IPS DF 6.9 (cell line): ENCODE data around the gene TTLL11.

Experiments
- DNase-seq: peaks from one replicate; pipeline ENCODE4 v3.0.0-alpha.2; 2013; ENCODE audit warnings: low read depth, low spot score
- H3K27ac ChIP-seq: one replicate; pipeline ENCODE4 v1.5.1; 2013; ENCODE audit warnings: low read length, control low read depth
- H3K27me3 ChIP-seq: 2 replicates; pipeline ENCODE4 v1.6.1; 2013; ENCODE audit warnings: mild to moderate bottlenecking, low read length; ENCODE audit not compliant: control insufficient read depth, insufficient read depth
- H3K36me3 ChIP-seq: 2 replicates; pipeline ENCODE4 v1.6.1; 2013; ENCODE audit warnings: low read length; ENCODE audit not compliant: control insufficient read depth, insufficient read depth
- H3K4me1 ChIP-seq: 2 replicates; pipeline ENCODE4 v1.6.1; 2013; ENCODE audit warnings: low read length; ENCODE audit not compliant: control insufficient read depth, insufficient read depth
- H3K4me3 ChIP-seq: 2 replicates; pipeline ENCODE4 v1.5.1; 2013; ENCODE audit warnings: mild to moderate bottlenecking, low read length
- H3K9me3 ChIP-seq: 2 replicates; pipeline ENCODE4 v1.6.1; 2013; ENCODE audit warnings: low read length, inconsistent platforms; ENCODE audit not compliant: control insufficient read depth, insufficient read depth
- WGBS: extraction: QIAGEN DNeasy Blood & Tissue Kit; methylation state at CpG from one replicate; pipeline ENCODE4 v1.1.7; 2013; ENCODE audit warnings: mixed read lengths, missing lambda C conversion rate; ENCODE audit not compliant: insufficient read length, insufficient coverage; 5-methylcytosine and 5-hydroxymethylcytosine counted together

TTLL11 gene

DNA sequence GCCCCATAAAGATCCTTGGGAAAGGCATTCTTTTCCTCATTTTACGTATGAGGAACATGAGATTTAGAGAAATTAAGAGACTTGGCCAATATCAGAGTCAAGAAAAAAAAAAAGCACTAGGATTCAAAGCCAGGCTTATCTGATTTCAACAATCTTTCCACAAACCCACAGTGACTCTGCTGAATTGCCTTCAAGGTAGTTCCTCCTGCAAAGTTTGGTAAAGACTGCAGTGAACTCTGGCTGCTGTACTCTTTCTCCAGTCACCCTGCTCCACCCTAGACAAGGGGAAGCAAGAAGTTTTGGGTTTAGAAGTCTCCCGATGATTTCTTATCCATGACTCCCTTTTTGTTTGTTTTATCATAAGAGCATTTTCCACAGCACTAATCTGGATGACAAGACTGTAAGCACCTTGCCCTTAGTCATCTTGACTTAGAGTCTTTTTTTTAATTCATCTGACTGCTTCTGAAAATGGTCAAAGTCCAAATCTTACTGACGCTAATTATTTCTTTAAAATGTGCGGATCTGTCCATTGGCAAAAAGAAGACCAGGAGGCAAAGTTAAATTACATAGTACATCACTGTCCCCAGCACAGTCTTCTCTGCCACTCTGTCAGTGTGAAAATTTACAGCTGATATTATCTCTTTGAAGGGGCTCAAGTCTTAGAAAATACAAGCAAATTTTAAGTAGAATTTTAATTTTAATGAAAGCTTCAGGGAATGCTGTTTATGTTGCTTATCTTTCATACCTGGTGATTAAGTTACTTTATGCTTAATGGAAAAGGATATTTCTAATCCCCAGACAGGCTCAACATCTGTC is 180.1 kb downstream of the TTLL11 start:
- DNase-seq: no peak
- no peak overlapping the region for H3K27ac ChIP-seq
- no peaks in the 10 kb centered on the region for H3K4me1 ChIP-seq
- H3K4me3 ChIP-seq: no peak overlapping the region
- H3K9me3 ChIP-seq: no peaks in the 10 kb centered on the region
- H3K27me3 ChIP-seq: no peaks in the 10 kb centered on the region
- H3K36me3 ChIP-seq: no peaks in the 10 kb centered on the region
- no CpG with 5 or more reads among the region's 4 CpGs for WGBS

DNA sequence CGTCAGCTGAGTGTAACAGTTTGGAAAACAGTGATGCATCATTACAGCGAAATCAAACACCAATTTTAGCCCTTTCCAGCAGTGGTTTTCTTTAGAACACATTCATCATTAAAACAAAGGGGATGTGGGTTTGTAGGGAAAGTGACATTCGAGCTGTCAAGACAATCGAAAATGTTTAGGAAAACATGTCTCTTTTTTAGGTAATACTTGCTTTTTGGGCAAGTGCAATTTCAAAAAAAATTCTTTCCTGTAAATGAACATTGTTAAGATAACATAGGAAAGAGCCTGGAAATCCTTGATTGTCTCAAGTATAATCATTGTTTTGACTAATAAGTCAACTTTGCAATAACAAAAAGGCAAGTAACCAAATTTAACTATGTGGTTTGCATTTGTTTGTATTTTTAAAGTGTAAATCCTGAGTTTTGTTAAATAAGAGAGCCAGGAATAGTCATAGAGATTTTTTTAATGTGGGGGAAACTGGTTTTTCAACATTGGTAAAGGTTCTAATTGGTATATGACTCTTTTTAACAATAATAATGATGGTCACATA is 182.5 kb downstream of the TTLL11 start:
- H3K9me3 ChIP-seq: no peaks in the 10 kb centered on the region
- H3K36me3 ChIP-seq: no peaks in the 10 kb centered on the region
- H3K4me1 ChIP-seq: no peaks in the 10 kb centered on the region
- no peaks in the 10 kb centered on the region for H3K27me3 ChIP-seq
- WGBS: no CpG with 5 or more reads among the region's 4 CpGs
- no peak overlapping the region for H3K4me3 ChIP-seq
- H3K27ac ChIP-seq: no peak overlapping the region
- DNase-seq: no peak

DNA sequence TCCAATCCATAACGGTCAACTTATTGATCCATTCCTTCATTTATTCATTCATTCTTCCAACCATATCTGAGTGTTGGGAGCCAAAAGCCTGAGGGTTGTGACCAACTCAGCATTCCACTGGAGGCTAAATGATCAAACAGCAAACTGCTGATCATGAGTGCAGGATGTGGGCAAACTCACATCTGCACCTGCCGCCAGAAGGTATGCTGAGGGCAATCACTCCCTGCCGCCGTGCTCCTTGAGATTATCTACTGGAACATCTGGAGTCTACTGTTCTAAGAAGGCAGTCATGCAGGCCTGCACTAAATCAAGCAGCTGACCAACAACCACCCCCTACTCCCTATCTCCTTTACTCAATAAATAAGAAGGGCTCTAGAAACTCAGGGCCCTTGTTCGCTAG is 184.0 kb downstream of the TTLL11 start:
- no CpG with 5 or more reads among the region's 5 CpGs for WGBS
- Histone ChIP-seq H3K9me3 (no peaks in the 10 kb centered on the region), H3K4me3 (no peak overlapping the region), H3K27me3 (no peaks in the 10 kb centered on the region), H3K4me1 (no peaks in the 10 kb centered on the region), H3K27ac (no peak overlapping the region), H3K36me3 (no peaks in the 10 kb centered on the region)
- no peak for DNase-seq

DNA sequence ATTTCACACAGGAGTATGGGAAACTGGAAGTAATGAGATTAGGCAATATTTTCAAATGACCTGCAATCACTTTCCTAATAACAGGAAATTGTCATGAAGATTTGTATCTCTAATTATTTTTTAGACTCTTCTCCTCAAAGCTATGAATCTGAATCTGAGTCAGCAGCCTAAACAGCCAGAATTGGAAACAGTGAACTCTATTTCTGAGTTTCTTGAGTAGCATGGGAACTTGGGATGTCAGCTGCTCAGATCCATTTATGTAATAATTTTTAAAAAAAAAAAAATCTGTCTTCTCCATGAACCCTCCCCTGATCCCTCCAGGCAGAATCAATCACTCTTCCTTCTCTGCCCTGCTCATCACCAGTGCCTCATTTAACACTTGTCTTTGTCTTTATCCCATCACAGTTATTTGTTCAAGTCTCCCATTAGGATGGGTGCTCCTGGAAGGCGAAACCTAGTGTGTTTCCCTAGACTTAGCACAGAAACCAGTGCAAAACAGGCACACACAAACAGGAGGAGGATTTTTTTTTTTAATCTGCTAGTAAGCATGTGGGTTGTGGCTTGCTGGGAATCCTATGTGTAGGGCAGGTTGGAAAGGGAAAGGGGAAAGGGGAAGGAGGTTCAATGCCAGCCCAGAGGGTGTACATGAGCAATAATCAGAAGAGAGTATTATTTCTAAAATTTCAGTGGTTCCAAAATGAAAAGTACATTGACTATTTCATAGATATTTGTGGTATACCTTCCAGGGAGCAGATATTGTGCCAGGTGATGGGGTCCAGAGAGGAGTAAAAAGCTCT is 186.8 kb downstream of the TTLL11 start:
- no peaks in the 10 kb centered on the region for H3K4me1 ChIP-seq
- no peak overlapping the region for H3K27ac ChIP-seq
- no peaks in the 10 kb centered on the region for H3K27me3 ChIP-seq
- no peak overlapping the region for H3K4me3 ChIP-seq
- DNase-seq: no peak
- no peaks in the 10 kb centered on the region for H3K9me3 ChIP-seq
- WGBS: no CpG with 5 or more reads among the region's 1 CpG
- no peaks in the 10 kb centered on the region for H3K36me3 ChIP-seq

DNA sequence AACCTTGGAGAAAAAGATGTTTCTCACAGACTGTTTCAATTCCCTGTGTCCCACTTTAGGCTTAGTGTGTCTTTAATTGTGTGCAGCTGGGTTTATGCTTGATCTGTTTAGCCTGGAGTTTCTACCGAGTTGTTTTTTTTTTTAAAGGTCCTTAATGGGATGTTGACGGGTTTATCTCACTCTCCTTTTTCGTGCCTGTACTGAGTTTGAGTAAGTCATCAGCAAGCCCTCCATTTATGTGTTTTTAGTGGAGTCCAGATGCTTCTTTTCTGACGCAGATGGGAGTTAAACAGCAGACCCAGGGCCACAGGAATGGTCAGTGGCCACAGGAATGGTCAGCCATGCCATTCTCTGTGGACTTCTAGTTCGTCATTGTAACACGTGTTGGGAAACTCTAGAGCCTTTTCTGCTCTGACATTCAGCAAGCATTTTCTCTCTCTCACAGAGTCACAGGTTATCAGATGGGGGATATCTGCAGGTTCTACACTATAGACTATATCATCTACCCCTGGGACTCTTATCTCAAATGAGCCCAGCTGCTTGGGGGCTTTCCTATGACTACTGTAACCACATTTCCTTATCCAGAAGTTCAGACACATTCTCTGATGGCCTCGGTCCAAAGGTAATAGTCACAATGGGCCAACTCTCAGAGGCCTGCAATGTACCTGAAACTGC is 190.5 kb downstream of the TTLL11 start:
- no peaks in the 10 kb centered on the region for H3K9me3 ChIP-seq
- H3K4me1 ChIP-seq: no peaks in the 10 kb centered on the region
- no CpG with 5 or more reads among the region's 7 CpGs for WGBS
- H3K36me3 ChIP-seq: no peaks in the 10 kb centered on the region
- DNase-seq: no peak
- no peaks in the 10 kb centered on the region for H3K27me3 ChIP-seq
- H3K27ac ChIP-seq: no peak overlapping the region
- H3K4me3 ChIP-seq: no peak overlapping the region

DNA sequence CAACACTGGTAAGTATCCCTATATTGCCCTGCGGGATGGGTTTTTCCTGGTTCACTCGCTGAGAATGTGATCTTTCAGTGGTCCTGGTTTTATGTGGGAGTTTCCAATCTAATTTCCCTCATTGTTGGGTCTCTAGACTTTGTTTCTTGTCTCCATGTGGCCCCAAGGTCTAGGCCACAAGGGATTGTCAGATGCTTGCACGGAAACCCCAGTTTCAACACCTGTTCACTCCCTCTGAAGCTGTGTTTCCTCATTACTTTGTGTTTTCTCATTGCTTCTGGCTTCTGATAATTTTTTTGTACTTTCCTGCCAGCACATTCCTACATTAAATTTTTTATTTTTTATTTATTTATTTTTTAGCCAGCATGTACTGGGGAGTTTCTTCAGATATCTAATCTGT is 191.5 kb downstream of the TTLL11 start:
- Histone ChIP-seq H3K27ac (no peak overlapping the region), H3K4me3 (no peak overlapping the region), H3K9me3 (no peaks in the 10 kb centered on the region), H3K4me1 (no peaks in the 10 kb centered on the region), H3K27me3 (no peaks in the 10 kb centered on the region), H3K36me3 (no peaks in the 10 kb centered on the region)
- no peak for DNase-seq
- no CpG with 5 or more reads among the region's 3 CpGs for WGBS

DNA sequence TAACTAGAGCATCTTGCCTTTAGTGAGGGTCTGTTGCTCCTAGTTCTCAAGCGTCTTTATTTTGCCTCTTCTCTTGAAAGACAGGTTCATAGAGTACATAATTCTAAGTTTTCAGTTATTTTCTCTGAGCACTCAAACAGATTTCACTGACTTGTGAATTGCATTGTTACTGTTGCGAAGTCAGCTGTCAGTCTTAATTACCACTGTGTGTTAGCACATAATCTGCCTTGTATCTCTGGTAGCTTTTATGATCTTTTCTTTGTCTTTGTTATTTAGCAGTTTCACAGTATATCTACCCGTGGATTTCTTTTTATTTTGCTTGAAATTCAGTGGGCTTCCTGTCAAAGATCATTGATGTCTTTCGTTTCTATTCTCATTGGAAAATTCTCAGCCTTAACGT is 192.9 kb downstream of the TTLL11 start:
- H3K36me3 ChIP-seq: no peaks in the 10 kb centered on the region
- no CpG with 5 or more reads among the region's 5 CpGs for WGBS
- H3K27ac ChIP-seq: no peak overlapping the region
- no peak overlapping the region for H3K4me3 ChIP-seq
- H3K4me1 ChIP-seq: no peaks in the 10 kb centered on the region
- no peaks in the 10 kb centered on the region for H3K27me3 ChIP-seq
- no peaks in the 10 kb centered on the region for H3K9me3 ChIP-seq
- DNase-seq: no peak

DNA sequence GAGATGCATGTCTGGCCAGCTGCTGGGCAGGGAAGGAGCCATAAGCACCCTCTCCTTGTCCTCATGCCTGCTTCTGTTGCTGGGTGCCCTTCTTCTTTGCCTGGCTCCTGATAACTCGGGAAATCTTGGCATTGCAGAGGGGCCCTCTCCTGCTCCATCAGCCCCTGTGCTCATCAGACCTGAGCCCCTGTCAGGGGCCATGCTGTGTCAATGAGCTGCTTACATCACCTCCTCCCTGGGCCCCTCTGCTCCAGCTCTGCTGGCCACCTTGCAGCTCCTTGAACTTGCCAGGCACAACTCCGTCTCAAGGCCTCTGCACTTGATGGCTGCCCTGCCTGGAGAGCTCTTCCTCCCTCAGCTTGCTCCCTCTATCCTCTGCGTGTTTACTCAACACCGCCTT is 194.3 kb downstream of the TTLL11 start:
- DNase-seq: no peak
- Histone ChIP-seq H3K27me3 (no peaks in the 10 kb centered on the region), H3K27ac (no peak overlapping the region), H3K36me3 (no peaks in the 10 kb centered on the region), H3K4me1 (no peaks in the 10 kb centered on the region), H3K9me3 (no peaks in the 10 kb centered on the region), H3K4me3 (no peak overlapping the region)
- WGBS: no CpG with 5 or more reads among the region's 4 CpGs

DNA sequence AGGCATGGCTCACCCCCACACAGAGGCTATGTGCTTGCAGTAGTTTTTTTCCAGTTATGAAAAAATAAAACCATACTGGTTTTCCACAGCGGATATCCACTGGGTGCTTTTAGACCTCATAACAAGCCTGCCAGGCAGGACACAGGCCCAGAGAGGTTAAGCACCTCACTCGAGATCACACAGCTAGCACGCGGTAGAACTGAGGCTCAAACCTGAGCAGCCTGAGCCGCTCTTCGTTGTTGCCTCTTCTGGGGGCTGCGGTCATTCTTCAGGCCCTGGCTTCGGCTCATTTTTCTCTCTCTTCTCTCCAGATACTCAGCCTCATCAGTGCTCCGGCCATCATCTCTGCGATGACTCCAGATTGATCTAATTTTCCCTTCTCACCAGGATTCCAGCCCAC is 196.0 kb downstream of the TTLL11 start:
- H3K9me3 ChIP-seq: no peaks in the 10 kb centered on the region
- H3K27me3 ChIP-seq: no peaks in the 10 kb centered on the region
- DNase-seq: no peak
- no peaks in the 10 kb centered on the region for H3K36me3 ChIP-seq
- no peaks in the 10 kb centered on the region for H3K4me1 ChIP-seq
- no peak overlapping the region for H3K27ac ChIP-seq
- H3K4me3 ChIP-seq: no peak overlapping the region
- WGBS: no CpG with 5 or more reads among the region's 10 CpGs

DNA sequence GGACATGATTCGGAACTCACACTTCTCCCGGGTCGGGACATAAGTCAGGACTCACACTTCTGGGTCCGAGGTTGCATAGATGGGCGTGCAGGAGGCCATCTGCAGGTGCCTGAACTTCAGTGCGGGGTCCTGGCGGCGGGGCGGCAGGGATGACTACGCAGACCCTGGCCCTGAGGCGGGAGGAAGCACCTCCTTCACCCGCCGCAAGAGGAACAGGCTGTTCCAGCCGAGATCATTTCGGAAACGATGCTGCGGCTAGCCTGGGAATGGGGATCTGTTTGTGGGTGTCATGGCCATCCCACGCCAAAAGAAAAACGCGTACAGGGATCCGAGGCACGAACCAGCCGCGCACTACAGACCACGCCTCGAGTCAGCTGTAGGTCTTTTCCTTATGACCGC is 196.6 kb downstream of the TTLL11 start:
- H3K27ac ChIP-seq: no peak overlapping the region
- no peaks in the 10 kb centered on the region for H3K9me3 ChIP-seq
- WGBS: no CpG with 5 or more reads among the region's 27 CpGs
- no peaks in the 10 kb centered on the region for H3K36me3 ChIP-seq
- no peaks in the 10 kb centered on the region for H3K27me3 ChIP-seq
- DNase-seq: no peak
- no peak overlapping the region for H3K4me3 ChIP-seq
- no peaks in the 10 kb centered on the region for H3K4me1 ChIP-seq
